Renal cortex interstitium (tissue), 11 donors: Measurements from ENCODE around the gene AP3B1. TPM values are rescaled to one million over a fixed set of nuclear protein-coding genes. Genes with fewer than 3 reads are reported as not detected.
"Not testable (repeated sequence)": the region's sequence is repeated elsewhere in the genome, so short reads cannot be mapped to it uniquely, and the experiment has no call there.

ENCODE experiments used
- DNase-seq, 11 donors: peaks; one replicate each; pipeline ENCODE4 v3.0.0-alpha.2; 2013; ENCODE audit warnings: low read depth in 9 of 11, low spot score in 4 of 11; ENCODE audit errors: extremely low read depth in 1 of 11
- polyA plus RNA-seq, 3 donors: library from polyadenylated mRNA; unstranded; fragments of 120-200 nt; gene quantifications; one replicate each; pipeline ENCODE4 v1.2.1, GENCODE V29; 2013; ENCODE audit not compliant: insufficient read length in 3 of 3

The AP3B1 gene
- polyA plus RNA-seq, 3 donors, result 61.2 to 81.5 (median 69.9) TPM

DNA sequence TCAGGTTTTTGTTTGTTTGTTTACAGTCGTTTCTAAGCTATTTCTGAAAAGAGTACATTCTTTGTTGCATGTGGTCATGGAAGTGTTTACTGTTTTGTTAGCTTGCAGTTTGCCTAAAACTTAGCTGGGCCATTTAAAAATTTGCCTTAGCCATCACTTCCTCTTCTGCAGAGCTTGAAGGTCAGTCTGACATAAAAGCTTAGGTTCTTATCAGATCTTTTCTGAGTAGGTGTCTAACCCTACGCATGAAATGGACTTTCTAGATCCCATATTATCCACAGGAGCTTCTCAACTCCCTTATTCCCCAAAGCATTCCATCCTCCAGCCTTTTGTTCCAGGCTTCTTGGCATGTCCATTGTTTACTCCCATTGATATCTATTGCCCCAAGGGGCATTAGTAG, 90.3 kb downstream of the AP3B1 start:
- no peak for DNase-seq

GRCh38 chr5:78203815-78204214, 90.7 kb downstream of the AP3B1 start:
- DNase-seq, result no peak

- no peak for DNase-seq
Observed at GRCh38 chr5:78190402-78190801, 104.1 kb downstream of the AP3B1 start.

GRCh38 chr5:78188681-78189080, 105.8 kb downstream of the AP3B1 start:
- DNase-seq, result not testable (repeated sequence)

GRCh38 chr5:78187172-78187571, 107.3 kb downstream of the AP3B1 start:
- DNase-seq, result no peak

DNA sequence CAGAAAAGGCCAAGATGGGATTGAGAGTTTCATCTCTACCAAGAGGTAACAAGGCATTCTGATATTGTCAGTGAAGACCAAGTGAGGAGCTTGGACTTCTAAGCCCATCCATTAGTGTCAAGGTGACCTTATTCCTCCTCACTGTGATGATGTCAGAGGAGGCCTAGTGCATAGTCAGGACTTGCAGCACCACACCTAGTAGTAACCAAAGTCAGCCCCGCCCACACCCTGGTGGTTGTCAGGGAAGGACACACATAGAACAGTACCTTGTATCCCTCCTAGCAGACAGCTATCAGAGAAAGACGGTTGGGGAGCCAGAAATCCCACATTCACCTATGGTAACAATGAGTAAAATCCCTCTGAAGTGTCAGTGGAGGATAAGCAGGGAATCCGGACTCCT, 111.7 kb downstream of the AP3B1 start:
- no peak for DNase-seq

GRCh38 chr5:78178356-78178755, 116.1 kb downstream of the AP3B1 start:
- DNase-seq, result no peak

DNA sequence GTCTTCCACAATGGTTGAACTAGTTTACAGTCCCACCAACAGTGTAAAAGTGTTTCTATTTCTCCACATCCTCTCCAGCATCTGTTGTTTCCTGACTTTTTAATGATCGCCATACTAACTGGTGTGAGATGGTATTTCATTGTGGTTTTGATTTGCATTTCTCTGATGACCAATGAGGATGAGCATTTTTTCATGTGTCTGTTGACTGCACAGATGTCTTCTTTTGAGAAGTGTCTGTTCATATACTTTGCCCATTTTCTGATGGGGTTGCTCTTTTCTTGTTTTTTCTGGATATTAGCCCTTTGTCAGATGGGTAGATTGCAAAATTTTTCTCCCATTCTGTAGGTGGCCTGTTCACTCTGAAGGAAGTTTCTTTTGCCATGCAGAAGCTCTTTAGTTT, 124.2 kb downstream of the AP3B1 start:
- not testable (repeated sequence) for DNase-seq

DNA sequence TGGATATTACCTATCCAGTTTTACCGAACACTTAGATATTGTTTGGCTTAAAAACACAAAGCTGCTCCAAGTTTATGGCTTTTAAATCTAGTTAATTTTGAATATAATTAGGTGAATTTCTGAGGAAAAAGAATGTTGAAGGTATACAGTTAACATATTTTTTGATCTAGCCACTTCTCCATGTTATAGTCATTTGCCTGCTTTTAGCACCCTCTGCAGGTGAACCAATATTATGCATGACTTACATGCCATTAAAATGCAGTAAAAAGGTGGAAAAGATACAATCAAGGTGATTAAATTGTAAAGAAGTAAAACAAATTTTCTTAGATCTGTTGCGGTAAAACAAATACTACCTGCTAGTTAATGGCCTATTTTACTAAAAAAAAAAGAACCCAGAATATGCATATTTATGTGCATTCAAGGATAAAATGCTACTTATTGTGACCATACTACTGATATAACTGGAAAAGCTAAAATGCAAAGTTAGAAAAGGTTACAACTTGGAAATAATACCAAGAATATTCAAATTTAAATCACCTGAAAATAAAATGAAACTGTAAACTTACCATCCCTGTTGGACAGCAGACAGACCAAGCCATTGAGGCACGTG, 132.1 kb downstream of the AP3B1 start:
- DNase-seq, result peak in 8 of 11 donors; percentile 2 to 19 (median 8)

- DNase-seq, result no peak
Observed at GRCh38 chr5:78157001-78157400, 137.5 kb downstream of the AP3B1 start.

DNA sequence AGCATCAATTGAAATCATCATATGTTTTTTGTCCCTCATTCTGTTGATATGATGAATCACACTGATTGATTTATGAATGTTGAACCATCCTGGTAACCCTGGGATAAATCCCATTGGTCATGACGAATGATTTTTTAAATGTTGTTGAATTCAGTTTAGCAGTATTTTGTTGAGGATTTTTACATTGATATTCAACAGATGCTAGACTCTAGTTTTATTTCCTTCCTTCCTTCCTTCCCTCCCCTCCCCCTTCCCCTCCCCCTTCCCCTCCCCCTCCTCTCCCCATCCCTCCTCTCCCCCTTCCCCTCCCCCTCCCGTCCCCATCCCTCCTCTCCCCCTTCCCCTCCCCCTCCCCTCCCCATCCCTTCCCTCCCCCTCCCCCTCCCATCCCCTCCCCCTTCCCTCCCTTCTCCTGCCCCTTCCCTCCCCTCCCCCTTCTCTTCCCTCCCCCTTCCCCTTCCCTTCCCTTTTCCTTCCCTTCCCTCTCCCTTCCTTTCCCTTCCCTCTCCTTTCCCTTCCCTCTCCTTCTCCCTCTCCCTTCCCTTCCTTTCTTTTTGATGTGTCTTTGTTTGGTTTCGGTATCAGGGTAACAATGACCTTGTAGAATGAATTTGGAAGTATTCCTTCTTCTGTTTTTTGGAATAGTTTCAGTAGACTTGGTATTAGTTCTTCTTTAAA, 142.8 kb downstream of the AP3B1 start:
- no peak for DNase-seq

DNA sequence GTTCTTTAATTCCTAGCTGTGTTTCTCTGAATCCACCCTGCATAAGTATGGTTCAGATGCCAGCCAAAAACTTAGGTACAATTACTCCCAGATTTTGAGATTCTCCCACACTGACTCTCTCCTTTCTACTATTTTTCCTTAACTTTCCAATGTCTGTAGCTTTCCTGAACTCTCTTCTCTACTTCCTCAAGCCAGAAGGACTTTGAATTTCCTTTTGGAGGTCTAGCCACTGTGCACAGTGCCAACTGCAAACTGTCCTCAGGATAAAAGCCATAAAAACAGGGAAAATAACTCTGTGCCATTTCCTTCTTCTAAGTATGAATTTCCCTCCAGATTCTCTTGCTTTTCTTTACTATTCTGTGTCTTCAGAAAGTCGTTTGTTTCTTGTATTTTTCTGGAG, 157.2 kb downstream of the AP3B1 start:
- DNase-seq, result no peak

- DNase-seq, result no peak
Observed at GRCh38 chr5:78133423-78133822, 161.1 kb downstream of the AP3B1 start.

- no peak for DNase-seq
Observed at GRCh38 chr5:78132507-78132906, 162.0 kb downstream of the AP3B1 start.

GRCh38 chr5:78129597-78129996, 164.9 kb downstream of the AP3B1 start:
- no peak for DNase-seq

DNA sequence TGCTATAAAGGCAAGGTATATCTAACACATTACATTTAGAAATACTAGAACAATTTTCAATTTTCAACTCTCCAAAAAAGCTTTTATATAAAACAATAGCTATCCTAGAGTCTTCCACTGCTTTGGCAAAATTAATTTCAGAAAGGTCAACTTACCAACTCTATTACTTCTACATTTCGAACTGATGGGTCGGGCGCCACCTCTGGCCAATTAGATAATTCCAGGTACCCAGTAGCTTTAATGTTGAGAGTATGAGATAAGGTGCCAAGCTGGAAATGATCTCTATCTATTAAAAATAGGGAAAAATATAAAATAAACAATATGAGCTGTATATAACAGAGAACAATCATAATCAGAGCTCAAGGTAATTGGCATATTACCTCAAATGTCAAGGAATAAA, 166.6 kb downstream of the AP3B1 start:
- DNase-seq, result no peak

DNA sequence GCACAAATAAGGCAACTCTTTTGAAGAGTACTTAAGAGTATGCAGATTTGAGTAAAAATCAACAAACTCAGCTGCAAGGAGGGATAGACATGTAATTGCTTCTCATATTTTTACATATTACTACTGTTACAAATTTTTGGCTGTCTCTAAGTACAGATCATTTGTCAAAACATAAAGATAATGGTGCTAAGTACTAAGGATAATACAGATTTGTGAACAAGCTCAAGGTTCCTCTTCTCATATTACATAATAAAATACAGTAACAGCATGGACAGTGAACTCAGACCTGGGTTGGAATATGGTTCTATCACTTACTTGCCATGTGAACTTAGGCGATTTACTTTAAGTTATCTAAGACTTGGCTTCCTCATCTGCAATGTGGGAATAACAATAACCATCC, 168.0 kb downstream of the AP3B1 start:
- DNase-seq, result no peak

DNA sequence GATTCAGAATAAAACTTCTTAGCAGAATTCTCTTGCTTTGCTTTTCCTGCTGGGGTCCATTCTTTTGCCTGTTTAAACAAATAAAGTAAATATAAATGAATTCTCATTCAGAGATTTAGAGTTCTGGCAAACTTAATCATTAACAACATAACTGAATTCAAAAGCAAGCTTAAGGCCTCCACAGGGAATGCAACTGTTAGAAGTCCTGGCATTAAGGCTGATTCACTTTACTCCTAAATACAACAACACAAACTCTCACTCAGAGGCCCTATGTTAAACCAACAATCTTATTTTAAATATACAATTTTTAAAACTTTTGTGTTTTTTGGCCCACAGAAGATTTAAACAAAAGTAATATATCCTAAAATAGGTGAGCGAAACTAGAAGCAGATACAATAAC, 178.3 kb downstream of the AP3B1 start:
- peak in 1 of 11 donors; percentile 2 for DNase-seq

- DNase-seq, result no peak
Observed at GRCh38 chr5:78113689-78114264, 180.7 kb downstream of the AP3B1 start.

DNA sequence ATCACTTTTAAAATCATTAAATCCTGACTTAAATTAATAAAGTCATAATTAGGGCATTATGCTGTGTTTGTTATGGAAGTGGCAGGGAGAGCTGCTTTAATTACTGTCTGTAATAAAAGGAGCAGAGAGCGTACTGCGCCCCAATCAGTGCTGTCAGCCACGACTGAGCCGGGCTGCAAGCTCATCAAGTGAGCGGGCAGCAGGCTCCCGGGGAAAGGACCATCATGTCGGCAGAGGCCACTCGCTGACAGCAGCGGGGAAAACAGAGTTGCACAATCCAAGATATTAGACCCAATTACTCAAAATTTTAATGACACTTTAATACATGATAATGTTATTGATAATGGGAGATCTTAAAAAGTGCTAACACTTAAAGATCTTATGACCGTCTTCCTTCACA, 181.6 kb downstream of the AP3B1 start:
- no peak for DNase-seq

DNA sequence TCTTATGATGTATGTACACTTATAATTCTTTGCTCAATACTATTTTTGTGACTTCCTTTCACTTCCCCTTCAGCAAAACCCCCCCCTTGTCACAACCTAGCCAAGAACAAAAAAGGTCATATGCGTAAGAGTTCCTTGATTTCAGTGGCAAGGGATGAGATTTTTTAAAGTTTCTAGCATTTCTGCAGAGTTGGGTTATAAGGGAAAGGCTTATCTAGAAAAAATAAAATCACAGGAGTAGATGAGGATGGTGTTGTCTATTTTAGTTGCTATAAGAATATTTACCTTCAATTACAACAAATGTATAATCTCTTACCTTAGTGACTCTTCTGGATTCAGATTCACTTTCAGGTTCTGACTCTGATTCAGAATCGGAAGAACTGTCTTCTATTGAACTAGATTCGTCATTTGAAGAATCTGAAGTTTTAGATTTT, 184.6 kb downstream of the AP3B1 start:
- no peak for DNase-seq
